GM10266 (cell line): ENCODE data around the gene ACAT2.
"Not testable (repeated sequence)": the region's sequence is repeated elsewhere in the genome, so short reads cannot be mapped to it uniquely, and the experiment has no call there.

Experiments used
- DNase-seq: peaks from one replicate; pipeline ENCODE4 v3.0.0; 2012; ENCODE audit errors: extremely low spot score
- CTCF ChIP-seq: IDR thresholded peaks from 2 replicates; pipeline ENCODE4 v1.5.1; 2012; ENCODE audit warnings: mild to moderate bottlenecking, low read depth; ENCODE audit not compliant: control insufficient read depth, insufficient read depth; ENCODE audit errors: missing control alignments

ACAT2 gene

GRCh38 chr6:159817951-159818739 lies 56.3 kb downstream of the ACAT2 start:
- no peak for TF ChIP-seq CTCF
- DNase-seq = no peak

- no peak for TF ChIP-seq CTCF
- DNase-seq = no peak
Observed at GRCh38 chr6:159819098-159819497, 57.3 kb downstream of the ACAT2 start.

- TF ChIP-seq CTCF = no peak
- peak; percentile 51 for DNase-seq
Observed at GRCh38 chr6:159819932-159820640, 58.2 kb downstream of the ACAT2 start.

GRCh38 chr6:159821122-159821521 lies 59.3 kb downstream of the ACAT2 start:
- no peak for TF ChIP-seq CTCF
- DNase-seq = no peak

- no peak for TF ChIP-seq CTCF
- DNase-seq = no peak
Observed at GRCh38 chr6:159821726-159822125, 59.9 kb downstream of the ACAT2 start.

GRCh38 chr6:159823953-159824352 lies 62.1 kb downstream of the ACAT2 start:
- TF ChIP-seq CTCF = no peak
- DNase-seq = no peak

- DNase-seq = not testable (repeated sequence)
Observed at GRCh38 chr6:159824690-159825089, 62.8 kb downstream of the ACAT2 start.
